Spleen (tissue), 7 donors: ENCODE results near the gene NKX1-1.

Experiments used
- CTCF ChIP-seq, 11 experiments: fragments of 200-600 bp in 7 of 11; fragments of 450-650 bp in 4 of 11; sonication (generic) in 4 of 11; IDR thresholded peaks in 8 of 11; conservative IDR thresholded peaks in 3 of 11; 1 replicate in 7 of 11; 2 replicates in 4 of 11; pipeline versions ENCODE4 v1.4.0 to v1.8.0; 2016 to 2021; ENCODE audit warnings: antibody characterized with exemption in 11 of 11, inconsistent platforms in 4 of 11, mild to moderate bottlenecking in 1 of 11
- POLR2A ChIP-seq, 3 donors: fragments of 450-650 bp; IDR thresholded peaks; one replicate each; pipeline ENCODE4 v1.5.1; 2017; ENCODE audit warnings: antibody characterized with exemption in 3 of 3, mild to moderate bottlenecking in 1 of 3
- POLR2AphosphoS5 ChIP-seq, 3 donors: sonication (generic); formaldehyde crosslinking; IDR thresholded peaks; one replicate each; pipeline ENCODE4 v1.5.1; 2017; ENCODE audit warnings: antibody characterized with exemption in 3 of 3
- donor health status: DM: no; HTN: no; CAD: no; lungs with moderate emphysema.
- donor health status: DM: no; HTN: no; CAD: no.
- donor health status: DM: no; HTN: no; CAD: no.

- TF ChIP-seq CTCF (IDR thresholded peaks at IDR 0.05 in 8 of 11, conservative IDR thresholded peaks at IDR 0.05 in 3 of 11) (no peak), POLR2AphosphoS5 (IDR thresholded peaks at IDR 0.05) (no peak), POLR2A (IDR thresholded peaks at IDR 0.05) (no peak)
Measured at GRCh38 chr4:1419708-1420107, 13.5 kb upstream of the NKX1-1 start.
